Stimulated activated CD4-positive, alpha-beta T cell treated with anti-CD3 and anti-CD28 coated beads, TNF-alpha, amount 100 ng/mL, for 24 hours (primary cell): ENCODE measurements around the gene GALR2.

Source experiments
- DNase-seq, 3 experiments: peaks; one replicate each; pipeline ENCODE4 v3.0.0-alpha.2; 2020; ENCODE audit warnings: low read depth in 3 of 3

Gene GALR2

DNA sequence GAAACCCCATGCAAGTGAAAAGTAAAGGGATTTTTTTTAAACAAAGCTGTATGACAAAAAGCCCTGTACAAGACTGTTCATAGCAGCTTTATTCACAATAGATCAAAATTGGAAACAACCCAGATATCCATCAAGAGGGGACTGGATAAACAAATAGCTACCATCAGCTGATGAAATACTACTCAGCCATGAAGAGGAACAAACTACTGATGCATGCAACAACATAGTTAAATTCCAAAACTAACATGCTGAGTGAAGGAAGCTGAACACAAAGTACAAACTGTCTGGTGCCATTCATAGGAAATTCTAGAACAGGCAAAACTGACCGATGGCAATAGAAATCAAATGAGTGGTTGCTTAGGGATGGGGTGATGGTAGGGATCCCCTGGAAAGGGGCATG lies 51.3 kb downstream of the GALR2 start:
- DNase-seq = no peak
